ENCODE data around the gene LRRC28. TPM values are rescaled to one million over a fixed set of nuclear protein-coding genes. Genes with fewer than 3 reads are reported as not detected.

LRRC28 gene
- total RNA-seq, 1 donor from 2014 or later = 23.8 TPM

DNA sequence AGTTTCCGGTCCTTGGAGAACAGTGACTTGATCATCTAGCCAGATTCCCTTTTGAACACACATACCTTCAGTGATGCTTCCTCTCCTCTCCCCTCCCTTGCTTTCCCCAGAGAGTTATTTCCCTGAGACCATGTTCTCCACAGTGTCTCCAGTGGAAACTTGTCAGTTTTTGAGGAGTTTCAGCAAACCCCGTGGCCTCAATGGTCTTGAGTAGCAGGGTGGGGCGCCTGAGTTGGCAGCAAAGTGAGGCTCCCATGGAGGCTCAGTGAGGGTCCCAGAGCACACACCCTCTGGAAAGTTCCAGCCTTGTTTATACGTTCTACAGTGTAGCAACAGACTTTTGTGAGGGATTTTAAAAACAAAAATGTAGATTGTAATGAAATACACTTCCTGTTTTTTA lies 135.1 kb downstream of the LRRC28 start:
- peak overlapping the region; percentile 56 for H3K27ac ChIP-seq
- TF ChIP-seq POLR2A (IDR thresholded peaks at IDR 0.05) (no peak), POLR2AphosphoS5 (IDR thresholded peaks at IDR 0.05; ENCODE audit: insufficient read depth in 1 of 2, low read depth in 1 of 2) (no peak)
- TF ChIP-seq, protein P1, sequence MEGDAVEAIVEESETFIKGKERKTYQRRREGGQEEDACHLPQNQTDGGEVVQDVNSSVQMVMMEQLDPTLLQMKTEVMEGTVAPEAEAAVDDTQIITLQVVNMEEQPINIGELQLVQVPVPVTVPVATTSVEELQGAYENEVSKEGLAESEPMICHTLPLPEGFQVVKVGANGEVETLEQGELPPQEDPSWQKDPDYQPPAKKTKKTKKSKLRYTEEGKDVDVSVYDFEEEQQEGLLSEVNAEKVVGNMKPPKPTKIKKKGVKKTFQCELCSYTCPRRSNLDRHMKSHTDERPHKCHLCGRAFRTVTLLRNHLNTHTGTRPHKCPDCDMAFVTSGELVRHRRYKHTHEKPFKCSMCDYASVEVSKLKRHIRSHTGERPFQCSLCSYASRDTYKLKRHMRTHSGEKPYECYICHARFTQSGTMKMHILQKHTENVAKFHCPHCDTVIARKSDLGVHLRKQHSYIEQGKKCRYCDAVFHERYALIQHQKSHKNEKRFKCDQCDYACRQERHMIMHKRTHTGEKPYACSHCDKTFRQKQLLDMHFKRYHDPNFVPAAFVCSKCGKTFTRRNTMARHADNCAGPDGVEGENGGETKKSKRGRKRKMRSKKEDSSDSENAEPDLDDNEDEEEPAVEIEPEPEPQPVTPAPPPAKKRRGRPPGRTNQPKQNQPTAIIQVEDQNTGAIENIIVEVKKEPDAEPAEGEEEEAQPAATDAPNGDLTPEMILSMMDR (IDR thresholded peaks at IDR 0.05) = no peak
- H3K27me3 ChIP-seq = no peaks in the 10 kb centered on the region
- H3K9me3 ChIP-seq = no peaks in the 10 kb centered on the region
- no peak overlapping the region for H3K4me3 ChIP-seq
- peaks cover 12% of the 10 kb centered on the region for H3K4me1 ChIP-seq
- no peaks in the 10 kb centered on the region for H3K36me3 ChIP-seq
- intact Hi-C loops (cut with DNase I) = no loop called here
- DNase-seq (ENCODE audit: extremely low spot score in 2 of 2) = no peak

GRCh38 chr15:99387421-99388168 lies 136.3 kb downstream of the LRRC28 start:
- Histone ChIP-seq H3K4me3 (no peak overlapping the region), H3K27ac (no peak overlapping the region), H3K4me1 (peaks cover 12% of the 10 kb centered on the region), H3K9me3 (no peaks in the 10 kb centered on the region), H3K36me3 (no peaks in the 10 kb centered on the region), H3K27me3 (no peaks in the 10 kb centered on the region)
- intact Hi-C loops (cut with DNase I) = no loop called here
- TF ChIP-seq POLR2AphosphoS5 (IDR thresholded peaks at IDR 0.05; ENCODE audit: insufficient read depth in 1 of 2, low read depth in 1 of 2) (no peak), POLR2A (IDR thresholded peaks at IDR 0.05) (no peak)
- TF ChIP-seq, protein P1 (IDR thresholded peaks at IDR 0.05) = no peak
- no peak for DNase-seq (ENCODE audit: extremely low spot score in 2 of 2)

DNA sequence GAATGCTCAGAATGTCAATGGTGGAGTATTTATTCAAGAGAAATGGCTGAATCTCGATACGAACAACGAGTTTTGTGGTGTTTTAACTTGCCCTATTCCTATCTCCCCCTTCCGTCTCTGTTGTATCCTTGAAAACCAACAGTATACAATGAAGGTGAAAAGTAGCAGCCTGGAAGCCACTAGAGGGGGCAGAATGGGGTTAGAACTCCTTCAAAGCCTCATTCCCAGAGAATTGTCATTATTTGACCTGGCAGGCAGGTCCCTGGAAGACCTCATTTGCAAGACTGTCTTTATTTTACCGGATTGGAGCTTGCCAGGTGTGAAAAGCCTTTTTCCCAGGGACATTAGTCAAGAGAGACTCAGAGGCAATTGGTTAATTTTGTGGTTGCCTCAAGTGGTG lies 139.4 kb downstream of the LRRC28 start:
- H3K36me3 ChIP-seq = no peaks in the 10 kb centered on the region
- intact Hi-C loops (cut with DNase I) = no loop called here
- no peaks in the 10 kb centered on the region for H3K27me3 ChIP-seq
- peaks cover 5% of the 10 kb centered on the region for H3K4me1 ChIP-seq
- no peaks in the 10 kb centered on the region for H3K9me3 ChIP-seq
- no peak overlapping the region for H3K4me3 ChIP-seq
- DNase-seq (ENCODE audit: extremely low spot score in 2 of 2) = no peak
- TF ChIP-seq POLR2A (IDR thresholded peaks at IDR 0.05) (no peak), POLR2AphosphoS5 (IDR thresholded peaks at IDR 0.05; ENCODE audit: insufficient read depth in 1 of 2, low read depth in 1 of 2) (no peak)
- TF ChIP-seq, protein P1 (IDR thresholded peaks at IDR 0.05) = no peak
- no peak overlapping the region for H3K27ac ChIP-seq

GRCh38 chr15:99393641-99394040 lies 142.4 kb downstream of the LRRC28 start:
- TF ChIP-seq POLR2A (IDR thresholded peaks at IDR 0.05) (no peak), POLR2AphosphoS5 (IDR thresholded peaks at IDR 0.05; ENCODE audit: insufficient read depth in 1 of 2, low read depth in 1 of 2) (no peak)
- TF ChIP-seq, protein P1 (IDR thresholded peaks at IDR 0.05) = no peak
- Histone ChIP-seq H3K4me1 (no peaks in the 10 kb centered on the region), H3K4me3 (no peak overlapping the region), H3K36me3 (no peaks in the 10 kb centered on the region), H3K27me3 (no peaks in the 10 kb centered on the region), H3K9me3 (no peaks in the 10 kb centered on the region), H3K27ac (no peak overlapping the region)
- DNase-seq (ENCODE audit: extremely low spot score in 2 of 2) = no peak
- intact Hi-C loops (cut with DNase I) = no loop called here

- no peak overlapping the region for H3K27ac ChIP-seq
- H3K36me3 ChIP-seq = no peaks in the 10 kb centered on the region
- no peaks in the 10 kb centered on the region for H3K4me1 ChIP-seq
- no peaks in the 10 kb centered on the region for H3K9me3 ChIP-seq
- intact Hi-C loops (cut with DNase I) = no loop called here
- no peak for DNase-seq (ENCODE audit: extremely low spot score in 2 of 2)
- TF ChIP-seq, protein P1 (IDR thresholded peaks at IDR 0.05) = no peak
- no peak for TF ChIP-seq POLR2A (IDR thresholded peaks at IDR 0.05)
- TF ChIP-seq POLR2AphosphoS5 (IDR thresholded peaks at IDR 0.05; ENCODE audit: insufficient read depth in 1 of 2, low read depth in 1 of 2) = no peak
- H3K27me3 ChIP-seq = no peaks in the 10 kb centered on the region
- no peak overlapping the region for H3K4me3 ChIP-seq
These were observed 145.1 kb downstream of the LRRC28 start for GRCh38 chr15:99396375-99396774.
